ENCODE measurements around the gene DPP10.

DNA sequence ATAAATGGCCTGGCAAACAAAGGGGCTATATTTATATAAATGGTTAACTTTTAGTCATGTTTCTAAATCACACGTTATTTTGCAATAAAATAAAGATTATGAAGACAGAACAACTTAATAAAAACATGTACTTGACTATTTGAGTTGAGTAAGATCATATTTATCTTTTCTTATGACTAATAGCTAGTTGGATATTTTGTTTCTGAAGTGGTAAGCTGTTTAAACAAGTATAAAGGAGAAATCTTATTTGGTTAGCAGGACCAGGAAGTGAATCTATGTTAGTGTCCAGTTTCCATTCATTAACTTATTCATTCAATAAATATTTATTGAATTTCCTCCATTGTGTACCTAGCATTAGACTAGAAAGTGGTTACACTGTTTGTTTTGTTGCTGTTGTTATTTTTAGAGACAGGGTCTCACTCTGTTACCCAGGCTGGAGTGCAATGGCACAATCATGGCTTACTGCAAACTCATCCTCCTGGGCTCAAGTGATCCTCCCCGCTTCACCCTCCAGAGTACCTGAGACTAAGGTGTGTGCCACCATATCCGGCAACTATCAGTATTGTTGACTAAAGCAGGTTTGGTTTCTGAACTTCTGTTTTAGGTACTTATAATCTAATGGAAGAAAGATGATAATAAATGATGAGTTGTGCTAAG lies 312.6 kb downstream of the DPP10 start:
- TF ChIP-seq ZBTB7A (tag by site-specific recombination; IDR thresholded peaks at IDR 0.05; ENCODE audit: low read depth) (no peak), ZNF548 (tag by site-specific recombination; IDR thresholded peaks at IDR 0.05) (no peak), ZNF248 (tag by site-specific recombination; IDR thresholded peaks at IDR 0.05) (no peak), ZNF184 (tag by site-specific recombination; IDR thresholded peaks at IDR 0.05) (no peak), ZNF24 (tag by site-specific recombination; IDR thresholded peaks at IDR 0.05) (no peak), KLF10 (tag by site-specific recombination; IDR thresholded peaks at IDR 0.05) (no peak), FEZF1 (tag by site-specific recombination; IDR thresholded peaks at IDR 0.05) (no peak), HOXC10 (CRISPR knock-in tag; IDR thresholded peaks at IDR 0.05) (no peak), GLI2 (tag by site-specific recombination; IDR thresholded peaks at IDR 0.05; ENCODE audit: borderline replicate concordance, low read depth) (no peak)
- TF ChIP-seq, protein P1, sequence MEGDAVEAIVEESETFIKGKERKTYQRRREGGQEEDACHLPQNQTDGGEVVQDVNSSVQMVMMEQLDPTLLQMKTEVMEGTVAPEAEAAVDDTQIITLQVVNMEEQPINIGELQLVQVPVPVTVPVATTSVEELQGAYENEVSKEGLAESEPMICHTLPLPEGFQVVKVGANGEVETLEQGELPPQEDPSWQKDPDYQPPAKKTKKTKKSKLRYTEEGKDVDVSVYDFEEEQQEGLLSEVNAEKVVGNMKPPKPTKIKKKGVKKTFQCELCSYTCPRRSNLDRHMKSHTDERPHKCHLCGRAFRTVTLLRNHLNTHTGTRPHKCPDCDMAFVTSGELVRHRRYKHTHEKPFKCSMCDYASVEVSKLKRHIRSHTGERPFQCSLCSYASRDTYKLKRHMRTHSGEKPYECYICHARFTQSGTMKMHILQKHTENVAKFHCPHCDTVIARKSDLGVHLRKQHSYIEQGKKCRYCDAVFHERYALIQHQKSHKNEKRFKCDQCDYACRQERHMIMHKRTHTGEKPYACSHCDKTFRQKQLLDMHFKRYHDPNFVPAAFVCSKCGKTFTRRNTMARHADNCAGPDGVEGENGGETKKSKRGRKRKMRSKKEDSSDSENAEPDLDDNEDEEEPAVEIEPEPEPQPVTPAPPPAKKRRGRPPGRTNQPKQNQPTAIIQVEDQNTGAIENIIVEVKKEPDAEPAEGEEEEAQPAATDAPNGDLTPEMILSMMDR (tag by site-specific recombination; IDR thresholded peaks at IDR 0.05): no peak
- TF ChIP-seq, protein P2, sequence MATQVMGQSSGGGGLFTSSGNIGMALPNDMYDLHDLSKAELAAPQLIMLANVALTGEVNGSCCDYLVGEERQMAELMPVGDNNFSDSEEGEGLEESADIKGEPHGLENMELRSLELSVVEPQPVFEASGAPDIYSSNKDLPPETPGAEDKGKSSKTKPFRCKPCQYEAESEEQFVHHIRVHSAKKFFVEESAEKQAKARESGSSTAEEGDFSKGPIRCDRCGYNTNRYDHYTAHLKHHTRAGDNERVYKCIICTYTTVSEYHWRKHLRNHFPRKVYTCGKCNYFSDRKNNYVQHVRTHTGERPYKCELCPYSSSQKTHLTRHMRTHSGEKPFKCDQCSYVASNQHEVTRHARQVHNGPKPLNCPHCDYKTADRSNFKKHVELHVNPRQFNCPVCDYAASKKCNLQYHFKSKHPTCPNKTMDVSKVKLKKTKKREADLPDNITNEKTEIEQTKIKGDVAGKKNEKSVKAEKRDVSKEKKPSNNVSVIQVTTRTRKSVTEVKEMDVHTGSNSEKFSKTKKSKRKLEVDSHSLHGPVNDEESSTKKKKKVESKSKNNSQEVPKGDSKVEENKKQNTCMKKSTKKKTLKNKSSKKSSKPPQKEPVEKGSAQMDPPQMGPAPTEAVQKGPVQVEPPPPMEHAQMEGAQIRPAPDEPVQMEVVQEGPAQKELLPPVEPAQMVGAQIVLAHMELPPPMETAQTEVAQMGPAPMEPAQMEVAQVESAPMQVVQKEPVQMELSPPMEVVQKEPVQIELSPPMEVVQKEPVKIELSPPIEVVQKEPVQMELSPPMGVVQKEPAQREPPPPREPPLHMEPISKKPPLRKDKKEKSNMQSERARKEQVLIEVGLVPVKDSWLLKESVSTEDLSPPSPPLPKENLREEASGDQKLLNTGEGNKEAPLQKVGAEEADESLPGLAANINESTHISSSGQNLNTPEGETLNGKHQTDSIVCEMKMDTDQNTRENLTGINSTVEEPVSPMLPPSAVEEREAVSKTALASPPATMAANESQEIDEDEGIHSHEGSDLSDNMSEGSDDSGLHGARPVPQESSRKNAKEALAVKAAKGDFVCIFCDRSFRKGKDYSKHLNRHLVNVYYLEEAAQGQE (tag by site-specific recombination; IDR thresholded peaks at IDR 0.05): no peak
- TF ChIP-seq, protein P3, sequence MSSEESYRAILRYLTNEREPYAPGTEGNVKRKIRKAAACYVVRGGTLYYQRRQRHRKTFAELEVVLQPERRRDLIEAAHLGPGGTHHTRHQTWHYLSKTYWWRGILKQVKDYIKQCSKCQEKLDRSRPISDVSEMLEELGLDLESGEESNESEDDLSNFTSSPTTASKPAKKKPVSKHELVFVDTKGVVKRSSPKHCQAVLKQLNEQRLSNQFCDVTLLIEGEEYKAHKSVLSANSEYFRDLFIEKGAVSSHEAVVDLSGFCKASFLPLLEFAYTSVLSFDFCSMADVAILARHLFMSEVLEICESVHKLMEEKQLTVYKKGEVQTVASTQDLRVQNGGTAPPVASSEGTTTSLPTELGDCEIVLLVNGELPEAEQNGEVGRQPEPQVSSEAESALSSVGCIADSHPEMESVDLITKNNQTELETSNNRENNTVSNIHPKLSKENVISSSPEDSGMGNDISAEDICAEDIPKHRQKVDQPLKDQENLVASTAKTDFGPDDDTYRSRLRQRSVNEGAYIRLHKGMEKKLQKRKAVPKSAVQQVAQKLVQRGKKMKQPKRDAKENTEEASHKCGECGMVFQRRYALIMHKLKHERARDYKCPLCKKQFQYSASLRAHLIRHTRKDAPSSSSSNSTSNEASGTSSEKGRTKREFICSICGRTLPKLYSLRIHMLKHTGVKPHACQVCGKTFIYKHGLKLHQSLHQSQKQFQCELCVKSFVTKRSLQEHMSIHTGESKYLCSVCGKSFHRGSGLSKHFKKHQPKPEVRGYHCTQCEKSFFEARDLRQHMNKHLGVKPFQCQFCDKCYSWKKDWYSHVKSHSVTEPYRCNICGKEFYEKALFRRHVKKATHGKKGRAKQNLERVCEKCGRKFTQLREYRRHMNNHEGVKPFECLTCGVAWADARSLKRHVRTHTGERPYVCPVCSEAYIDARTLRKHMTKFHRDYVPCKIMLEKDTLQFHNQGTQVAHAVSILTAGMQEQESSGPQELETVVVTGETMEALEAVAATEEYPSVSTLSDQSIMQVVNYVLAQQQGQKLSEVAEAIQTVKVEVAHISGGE (tag by site-specific recombination; conservative IDR thresholded peaks at IDR 0.05; ENCODE audit: low read depth): no peak
- TF ChIP-seq, protein P4, sequence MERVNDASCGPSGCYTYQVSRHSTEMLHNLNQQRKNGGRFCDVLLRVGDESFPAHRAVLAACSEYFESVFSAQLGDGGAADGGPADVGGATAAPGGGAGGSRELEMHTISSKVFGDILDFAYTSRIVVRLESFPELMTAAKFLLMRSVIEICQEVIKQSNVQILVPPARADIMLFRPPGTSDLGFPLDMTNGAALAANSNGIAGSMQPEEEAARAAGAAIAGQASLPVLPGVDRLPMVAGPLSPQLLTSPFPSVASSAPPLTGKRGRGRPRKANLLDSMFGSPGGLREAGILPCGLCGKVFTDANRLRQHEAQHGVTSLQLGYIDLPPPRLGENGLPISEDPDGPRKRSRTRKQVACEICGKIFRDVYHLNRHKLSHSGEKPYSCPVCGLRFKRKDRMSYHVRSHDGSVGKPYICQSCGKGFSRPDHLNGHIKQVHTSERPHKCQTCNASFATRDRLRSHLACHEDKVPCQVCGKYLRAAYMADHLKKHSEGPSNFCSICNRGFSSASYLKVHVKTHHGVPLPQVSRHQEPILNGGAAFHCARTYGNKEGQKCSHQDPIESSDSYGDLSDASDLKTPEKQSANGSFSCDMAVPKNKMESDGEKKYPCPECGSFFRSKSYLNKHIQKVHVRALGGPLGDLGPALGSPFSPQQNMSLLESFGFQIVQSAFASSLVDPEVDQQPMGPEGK (tag by site-specific recombination; IDR thresholded peaks at IDR 0.05): no peak
- TF ChIP-seq, protein P5, sequence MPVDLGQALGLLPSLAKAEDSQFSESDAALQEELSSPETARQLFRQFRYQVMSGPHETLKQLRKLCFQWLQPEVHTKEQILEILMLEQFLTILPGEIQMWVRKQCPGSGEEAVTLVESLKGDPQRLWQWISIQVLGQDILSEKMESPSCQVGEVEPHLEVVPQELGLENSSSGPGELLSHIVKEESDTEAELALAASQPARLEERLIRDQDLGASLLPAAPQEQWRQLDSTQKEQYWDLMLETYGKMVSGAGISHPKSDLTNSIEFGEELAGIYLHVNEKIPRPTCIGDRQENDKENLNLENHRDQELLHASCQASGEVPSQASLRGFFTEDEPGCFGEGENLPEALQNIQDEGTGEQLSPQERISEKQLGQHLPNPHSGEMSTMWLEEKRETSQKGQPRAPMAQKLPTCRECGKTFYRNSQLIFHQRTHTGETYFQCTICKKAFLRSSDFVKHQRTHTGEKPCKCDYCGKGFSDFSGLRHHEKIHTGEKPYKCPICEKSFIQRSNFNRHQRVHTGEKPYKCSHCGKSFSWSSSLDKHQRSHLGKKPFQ (tag by site-specific recombination; IDR thresholded peaks at IDR 0.05): no peak
